ENCODE results near the gene EFCAB7.

DNA sequence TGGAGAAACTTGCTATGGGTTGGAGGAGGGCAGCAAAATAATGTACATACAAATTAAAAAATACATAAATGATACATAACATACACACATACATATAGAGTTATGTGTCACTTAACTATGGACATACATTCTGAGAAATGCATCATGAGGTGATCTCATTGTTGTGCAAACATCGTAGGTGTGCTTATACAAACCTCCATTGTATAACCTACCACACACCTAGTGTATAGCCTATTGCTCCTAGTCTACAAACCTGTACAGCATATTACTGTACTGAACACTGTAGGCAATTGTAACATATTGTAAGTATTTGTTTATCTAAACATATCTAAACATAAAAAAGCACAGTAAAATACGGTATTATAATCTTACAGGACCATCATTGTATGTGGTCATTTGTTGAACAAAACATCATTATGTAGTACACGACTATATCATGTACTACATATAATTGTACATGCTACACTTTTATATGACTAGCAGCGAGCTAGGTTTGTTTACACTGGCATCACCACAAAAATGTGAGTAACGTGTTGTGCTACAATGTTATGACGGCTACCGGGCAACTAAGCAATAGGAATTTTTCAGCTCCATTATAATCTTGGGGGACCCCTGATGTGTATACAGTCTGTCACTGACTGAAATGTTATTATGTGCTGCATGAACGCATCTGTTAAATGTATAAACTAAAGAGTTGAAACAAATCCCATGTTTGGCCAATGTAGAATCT is 35.8 kb upstream of the EFCAB7 start:
- TF ChIP-seq CTCF (IDR thresholded peaks at IDR 0.05) (no peak), NR2C2 (CRISPR knock-in tag; IDR thresholded peaks at IDR 0.05) (no peak), NFE2L1 (CRISPR knock-in tag; IDR thresholded peaks at IDR 0.05) (no peak), NR1H2 (CRISPR knock-in tag; IDR thresholded peaks at IDR 0.05) (no peak)
